Colonic mucosa (tissue), 4 donors: Measurements from ENCODE around the gene PTPRN2. TPM values are rescaled to one million over a fixed set of nuclear protein-coding genes. Genes with fewer than 3 reads are reported as not detected.

ENCODE experiments used
- DNase-seq: peaks from one replicate; pipeline ENCODE4 v3.0.0-alpha.2; 2020
- H3K27ac ChIP-seq: fragments of 200-600 bp; one replicate; pipeline ENCODE4 v1.8.0; 2021
- H3K27me3 ChIP-seq: fragments of 200-600 bp; one replicate; pipeline ENCODE4 v1.8.0; 2021
- H3K36me3 ChIP-seq: fragments of 200-600 bp; one replicate; pipeline ENCODE4 v1.8.0; 2021
- H3K4me1 ChIP-seq: fragments of 200-600 bp; one replicate; pipeline ENCODE4 v1.8.0; 2021; ENCODE audit warnings: mild to moderate bottlenecking
- H3K4me3 ChIP-seq: fragments of 200-600 bp; one replicate; pipeline ENCODE4 v1.8.0; 2021
- H3K9ac ChIP-seq, 2 donors: one replicate each; pipeline ENCODE4 v1.7.0; 2013; ENCODE audit warnings: control low read depth in 2 of 2, low read depth in 2 of 2, low read length in 2 of 2
- H3K9me3 ChIP-seq: fragments of 200-600 bp; one replicate; pipeline ENCODE4 v1.8.0; 2021
- intact Hi-C: fragments of 100-400 bp; cut with DNase I; formaldehyde crosslinking; loops from one replicate; pipeline ENCODE4 v1.14.1; 2022
- total RNA-seq, 2 donors: library from RNA; stranded (reverse); fragmentation: NEBNext Ultra II Directional in 1 of 2; extraction: Animal tissue kit (Norgen Biotek cat#: 25700) in 1 of 2; gene quantifications; one replicate each; pipeline ENCODE4 v1.2.1, GENCODE V29; 2021
- TF ChIP-seq, protein P1 (sequence below): fragments of 200-600 bp; IDR thresholded peaks from one replicate; pipeline ENCODE4 v1.8.0; 2022; ENCODE audit warnings: antibody characterized with exemption, mild to moderate bottlenecking
- donor health status: healthy.
- donor health status: DM: no; HTN: no; CAD: no.
- donor health status: DM: no; HTN: no; CAD: no.

The PTPRN2 gene
- total RNA-seq, 2 donors from 2014 or later = 14.7 to 21.6 TPM

DNA sequence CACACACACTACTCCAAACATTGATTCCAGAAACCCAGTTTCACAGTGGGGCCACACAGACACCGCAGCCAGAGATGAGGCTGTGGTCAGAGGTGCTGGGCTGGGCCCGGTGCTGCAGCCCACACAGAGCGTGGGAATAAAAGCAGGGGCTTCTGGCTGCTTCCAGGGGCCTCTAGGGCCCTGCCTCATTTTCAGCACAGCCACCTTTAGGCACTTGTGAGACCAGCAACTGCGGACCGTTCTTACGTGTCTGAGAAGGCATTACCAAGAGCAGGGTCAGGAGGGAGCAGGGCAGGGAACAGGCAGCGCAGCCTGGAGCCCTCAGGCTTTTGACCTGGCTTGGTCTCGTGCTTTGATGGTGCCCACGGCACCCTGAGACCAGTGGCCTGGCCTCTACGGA lies 980.4 kb downstream of the PTPRN2 start:
- H3K9me3 ChIP-seq = no peaks in the 10 kb centered on the region
- no peaks in the 10 kb centered on the region for H3K36me3 ChIP-seq
- no peak for DNase-seq
- TF ChIP-seq, protein P1, sequence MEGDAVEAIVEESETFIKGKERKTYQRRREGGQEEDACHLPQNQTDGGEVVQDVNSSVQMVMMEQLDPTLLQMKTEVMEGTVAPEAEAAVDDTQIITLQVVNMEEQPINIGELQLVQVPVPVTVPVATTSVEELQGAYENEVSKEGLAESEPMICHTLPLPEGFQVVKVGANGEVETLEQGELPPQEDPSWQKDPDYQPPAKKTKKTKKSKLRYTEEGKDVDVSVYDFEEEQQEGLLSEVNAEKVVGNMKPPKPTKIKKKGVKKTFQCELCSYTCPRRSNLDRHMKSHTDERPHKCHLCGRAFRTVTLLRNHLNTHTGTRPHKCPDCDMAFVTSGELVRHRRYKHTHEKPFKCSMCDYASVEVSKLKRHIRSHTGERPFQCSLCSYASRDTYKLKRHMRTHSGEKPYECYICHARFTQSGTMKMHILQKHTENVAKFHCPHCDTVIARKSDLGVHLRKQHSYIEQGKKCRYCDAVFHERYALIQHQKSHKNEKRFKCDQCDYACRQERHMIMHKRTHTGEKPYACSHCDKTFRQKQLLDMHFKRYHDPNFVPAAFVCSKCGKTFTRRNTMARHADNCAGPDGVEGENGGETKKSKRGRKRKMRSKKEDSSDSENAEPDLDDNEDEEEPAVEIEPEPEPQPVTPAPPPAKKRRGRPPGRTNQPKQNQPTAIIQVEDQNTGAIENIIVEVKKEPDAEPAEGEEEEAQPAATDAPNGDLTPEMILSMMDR = no peak
- intact Hi-C loops = no loop called here
- no peaks in the 10 kb centered on the region for H3K4me1 ChIP-seq
- no peaks in the 10 kb centered on the region for H3K27me3 ChIP-seq
- H3K27ac ChIP-seq = no peak overlapping the region
- no peak overlapping the region for H3K4me3 ChIP-seq
- H3K9ac ChIP-seq = no peak overlapping the region

DNA sequence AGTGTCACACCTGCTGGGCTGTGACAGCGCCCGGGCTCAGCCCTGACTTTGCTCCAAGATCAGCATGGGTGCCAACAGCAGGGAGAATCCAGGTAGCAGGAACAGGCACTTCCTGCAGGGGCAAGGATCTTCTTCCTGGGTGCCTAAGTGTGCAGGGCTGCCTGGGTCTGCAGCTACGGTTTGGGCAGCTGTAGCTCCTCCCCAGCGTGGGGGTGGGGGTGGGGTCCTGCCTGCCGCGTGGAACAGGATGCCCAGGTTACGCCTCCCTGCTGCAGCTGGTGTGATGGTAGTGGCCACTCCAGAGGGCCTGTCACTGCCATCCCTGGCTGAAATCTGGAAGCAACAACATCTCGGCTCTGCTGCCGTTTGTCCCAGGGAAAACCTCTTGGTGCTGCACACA lies 981.5 kb downstream of the PTPRN2 start:
- no peak overlapping the region for H3K9ac ChIP-seq
- intact Hi-C loops = no loop called here
- TF ChIP-seq, protein P1 = no peak
- H3K36me3 ChIP-seq = no peaks in the 10 kb centered on the region
- H3K27ac ChIP-seq = no peak overlapping the region
- H3K4me3 ChIP-seq = no peak overlapping the region
- no peaks in the 10 kb centered on the region for H3K4me1 ChIP-seq
- no peaks in the 10 kb centered on the region for H3K9me3 ChIP-seq
- DNase-seq = no peak
- no peaks in the 10 kb centered on the region for H3K27me3 ChIP-seq

- H3K9me3 ChIP-seq = no peaks in the 10 kb centered on the region
- H3K27ac ChIP-seq = no peak overlapping the region
- TF ChIP-seq, protein P1 = no peak
- intact Hi-C loops = no loop called here
- H3K36me3 ChIP-seq = no peaks in the 10 kb centered on the region
- no peak overlapping the region for H3K4me3 ChIP-seq
- H3K27me3 ChIP-seq = no peaks in the 10 kb centered on the region
- H3K9ac ChIP-seq = no peak overlapping the region
- DNase-seq = no peak
- no peaks in the 10 kb centered on the region for H3K4me1 ChIP-seq
Observed at GRCh38 chr7:157605638-157606037, 982.0 kb downstream of the PTPRN2 start.

GRCh38 chr7:157604661-157605381 lies 982.8 kb downstream of the PTPRN2 start:
- H3K4me1 ChIP-seq = no peaks in the 10 kb centered on the region
- H3K36me3 ChIP-seq = no peaks in the 10 kb centered on the region
- H3K9ac ChIP-seq = no peak overlapping the region
- H3K9me3 ChIP-seq = no peaks in the 10 kb centered on the region
- no peak overlapping the region for H3K4me3 ChIP-seq
- TF ChIP-seq, protein P1 = no peak
- H3K27ac ChIP-seq = no peak overlapping the region
- DNase-seq = no peak
- H3K27me3 ChIP-seq = no peaks in the 10 kb centered on the region
- intact Hi-C loops = no loop called here

DNA sequence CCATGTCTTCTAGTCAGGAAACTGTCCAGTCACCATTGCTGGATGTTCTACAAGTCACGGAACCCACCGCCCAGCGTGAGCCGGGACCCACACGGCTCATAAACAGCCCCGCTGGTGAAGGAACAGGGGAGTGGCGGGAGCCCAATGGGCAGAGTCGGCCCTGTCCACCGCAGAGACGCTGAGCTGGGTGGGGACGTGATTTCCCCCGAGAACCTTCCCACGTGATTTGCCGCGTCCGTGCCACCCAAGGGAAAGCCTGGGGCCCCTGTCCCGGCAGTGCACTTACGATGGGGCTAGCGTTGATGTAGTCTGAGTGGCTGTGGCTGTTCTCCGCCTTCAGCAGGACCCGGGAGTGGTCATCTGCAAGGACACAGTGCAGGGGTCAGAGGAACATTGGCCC lies 983.9 kb downstream of the PTPRN2 start:
- DNase-seq = no peak
- no peaks in the 10 kb centered on the region for H3K9me3 ChIP-seq
- no peaks in the 10 kb centered on the region for H3K4me1 ChIP-seq
- H3K27ac ChIP-seq = no peak overlapping the region
- intact Hi-C loops = no loop called here
- H3K27me3 ChIP-seq = no peaks in the 10 kb centered on the region
- TF ChIP-seq, protein P1 = no peak
- no peak overlapping the region for H3K9ac ChIP-seq
- H3K36me3 ChIP-seq = no peaks in the 10 kb centered on the region
- no peak overlapping the region for H3K4me3 ChIP-seq
